IMR-90 (cell line): ENCODE results near the gene ANKRD37.

ENCODE experiments used
- BHLHE40 ChIP-seq: fragments of 150-350 bp; IDR thresholded peaks from 2 replicates; pipeline ENCODE4 v1.6.1; 2016; ENCODE audit warnings: mild to moderate bottlenecking, low read depth, low read length
- MXI1 ChIP-seq: IDR thresholded peaks from 2 replicates; pipeline ENCODE4 v1.6.1; 2012; ENCODE audit warnings: low read depth, mild to moderate bottlenecking, low read length, moderate library complexity, borderline replicate concordance
- TF ChIP-seq, protein P1 (sequence below): conservative IDR thresholded peaks from 2 replicates; pipeline ENCODE4 v1.5.1; 2012; ENCODE audit warnings: mild to moderate bottlenecking, low read depth, low read length, improper control_type of control experiment

DNA sequence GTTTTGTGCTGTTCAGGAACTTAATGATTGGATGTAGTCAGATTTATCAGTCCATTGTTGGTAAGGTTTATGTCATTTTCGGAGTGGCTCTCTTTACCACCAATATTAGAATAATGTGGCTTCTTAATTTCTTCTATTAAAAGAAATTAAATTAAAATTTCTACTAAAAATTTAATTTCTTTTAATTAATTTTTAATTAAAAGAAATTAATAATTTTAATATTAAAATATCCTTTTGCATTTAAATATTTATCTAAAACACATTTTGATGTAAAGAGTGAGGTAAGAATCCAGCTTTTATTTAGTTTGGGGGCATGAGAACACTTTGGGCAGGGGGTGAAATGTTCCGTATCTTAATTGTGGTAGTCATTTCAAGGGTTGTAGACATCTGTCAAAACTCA, 44.8 kb downstream of the ANKRD37 start:
- TF ChIP-seq MXI1 (no peak), BHLHE40 (no peak)
- TF ChIP-seq, protein P1, sequence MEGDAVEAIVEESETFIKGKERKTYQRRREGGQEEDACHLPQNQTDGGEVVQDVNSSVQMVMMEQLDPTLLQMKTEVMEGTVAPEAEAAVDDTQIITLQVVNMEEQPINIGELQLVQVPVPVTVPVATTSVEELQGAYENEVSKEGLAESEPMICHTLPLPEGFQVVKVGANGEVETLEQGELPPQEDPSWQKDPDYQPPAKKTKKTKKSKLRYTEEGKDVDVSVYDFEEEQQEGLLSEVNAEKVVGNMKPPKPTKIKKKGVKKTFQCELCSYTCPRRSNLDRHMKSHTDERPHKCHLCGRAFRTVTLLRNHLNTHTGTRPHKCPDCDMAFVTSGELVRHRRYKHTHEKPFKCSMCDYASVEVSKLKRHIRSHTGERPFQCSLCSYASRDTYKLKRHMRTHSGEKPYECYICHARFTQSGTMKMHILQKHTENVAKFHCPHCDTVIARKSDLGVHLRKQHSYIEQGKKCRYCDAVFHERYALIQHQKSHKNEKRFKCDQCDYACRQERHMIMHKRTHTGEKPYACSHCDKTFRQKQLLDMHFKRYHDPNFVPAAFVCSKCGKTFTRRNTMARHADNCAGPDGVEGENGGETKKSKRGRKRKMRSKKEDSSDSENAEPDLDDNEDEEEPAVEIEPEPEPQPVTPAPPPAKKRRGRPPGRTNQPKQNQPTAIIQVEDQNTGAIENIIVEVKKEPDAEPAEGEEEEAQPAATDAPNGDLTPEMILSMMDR, result no peak
